ENCODE data around the gene POC1B.
A peak's percentile ranks its signal among the peaks of the same experiment; 100 is the strongest.
"Not testable (repeated sequence)": the region's sequence is repeated elsewhere in the genome, so short reads cannot be mapped to it uniquely, and the experiment has no call there.

POC1B gene

DNA sequence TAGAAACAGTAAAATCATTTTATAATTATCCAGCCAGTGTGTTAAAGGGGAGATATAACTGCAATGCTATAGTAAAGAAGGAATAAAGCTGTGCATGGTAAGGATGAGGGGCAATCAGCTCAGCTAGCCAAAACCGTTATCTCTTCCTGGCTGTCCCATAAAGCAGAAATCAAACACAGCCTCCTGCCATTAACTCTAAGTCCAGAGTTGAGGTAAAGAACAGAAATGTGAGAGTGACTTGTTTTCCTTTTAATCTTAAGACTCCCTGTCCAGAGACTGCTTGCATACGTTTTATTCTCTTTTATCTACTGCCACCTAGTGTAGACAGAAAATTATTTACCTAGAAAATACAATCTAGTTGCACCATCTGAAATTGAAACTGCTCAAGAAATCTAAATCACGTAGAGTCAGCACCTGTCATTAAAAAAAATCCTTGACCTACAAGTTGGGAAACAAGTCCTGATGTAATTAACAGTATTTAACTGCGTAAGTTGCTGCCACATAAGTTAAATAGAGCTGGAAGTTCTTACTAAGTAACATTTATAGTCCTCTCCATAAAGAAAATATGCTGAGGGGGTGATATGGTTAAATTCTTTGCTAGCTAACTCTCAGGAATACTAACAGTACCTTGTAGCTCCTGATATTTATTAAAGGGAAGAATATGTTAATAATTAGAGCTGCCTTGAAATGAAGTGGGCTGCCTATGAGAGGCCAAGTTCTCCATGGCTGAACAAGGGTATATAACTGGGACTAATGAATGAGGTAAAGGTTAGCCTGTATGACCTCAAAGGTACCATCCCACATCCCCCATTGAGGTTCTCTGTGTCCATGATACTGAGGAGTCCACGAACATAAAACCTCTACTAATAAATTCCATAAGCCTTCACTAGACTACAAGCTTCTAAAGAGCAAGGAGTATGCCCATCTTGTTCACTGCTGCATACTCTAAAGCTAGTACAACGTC, 63.9 kb downstream of the POC1B start:
- peak; percentile 72 for DNase-seq

DNA sequence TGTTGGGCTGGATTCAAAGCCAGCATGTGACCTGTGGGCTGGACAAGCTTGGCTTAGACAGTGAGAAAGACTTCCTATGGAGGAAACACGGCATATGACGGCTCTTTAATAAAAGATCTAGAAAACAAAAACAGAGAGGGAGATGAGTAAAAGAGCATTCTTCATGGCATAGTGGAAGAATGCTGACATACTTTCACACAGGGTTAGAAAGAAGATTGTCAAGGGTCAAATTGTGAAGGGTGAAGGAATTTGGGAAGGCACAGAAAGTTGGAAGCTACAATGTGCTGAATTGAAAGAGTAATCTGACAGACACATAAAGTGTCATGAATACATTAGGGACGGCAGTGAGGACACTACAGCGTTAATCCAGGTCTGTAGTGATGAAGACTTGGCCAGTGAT, 64.7 kb downstream of the POC1B start:
- DNase-seq = no peak

DNA sequence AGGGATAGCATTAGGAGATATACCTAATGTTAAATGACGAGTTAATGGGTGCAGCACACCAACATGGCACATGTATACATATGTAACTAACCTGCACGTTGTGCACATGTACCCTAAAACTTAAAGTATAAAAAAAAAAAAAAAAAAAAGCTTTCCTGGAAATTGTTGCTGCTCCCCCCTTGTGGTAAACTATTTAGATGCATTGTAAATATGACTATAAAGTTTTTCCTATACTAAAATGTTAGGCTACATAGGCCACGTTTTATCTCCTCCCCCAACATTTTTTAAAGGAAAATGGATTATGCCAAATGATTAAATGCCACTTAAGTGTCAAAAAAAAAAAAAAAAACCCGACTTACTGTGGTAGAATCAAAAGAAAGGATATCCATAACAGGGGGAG, 66.6 kb downstream of the POC1B start:
- DNase-seq = not testable (repeated sequence)

DNA sequence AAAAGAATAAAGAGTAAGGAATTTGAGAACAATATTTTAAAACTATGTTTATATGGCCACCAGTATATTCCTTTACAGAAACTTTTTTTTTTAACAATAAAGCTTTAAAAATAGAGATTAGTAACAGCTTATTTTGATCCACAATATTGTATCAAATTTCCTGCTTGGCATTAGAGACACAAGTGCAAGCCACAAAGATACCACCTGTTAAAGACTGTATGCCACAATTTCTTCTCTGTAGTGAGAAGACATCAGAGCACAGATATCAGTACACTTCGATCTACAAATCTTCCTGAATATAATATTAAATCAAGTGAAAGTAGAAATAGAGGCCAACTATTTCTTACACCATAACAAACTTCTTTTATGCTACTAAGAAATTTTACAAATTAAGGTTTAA, 69.3 kb downstream of the POC1B start:
- no peak for DNase-seq

DNA sequence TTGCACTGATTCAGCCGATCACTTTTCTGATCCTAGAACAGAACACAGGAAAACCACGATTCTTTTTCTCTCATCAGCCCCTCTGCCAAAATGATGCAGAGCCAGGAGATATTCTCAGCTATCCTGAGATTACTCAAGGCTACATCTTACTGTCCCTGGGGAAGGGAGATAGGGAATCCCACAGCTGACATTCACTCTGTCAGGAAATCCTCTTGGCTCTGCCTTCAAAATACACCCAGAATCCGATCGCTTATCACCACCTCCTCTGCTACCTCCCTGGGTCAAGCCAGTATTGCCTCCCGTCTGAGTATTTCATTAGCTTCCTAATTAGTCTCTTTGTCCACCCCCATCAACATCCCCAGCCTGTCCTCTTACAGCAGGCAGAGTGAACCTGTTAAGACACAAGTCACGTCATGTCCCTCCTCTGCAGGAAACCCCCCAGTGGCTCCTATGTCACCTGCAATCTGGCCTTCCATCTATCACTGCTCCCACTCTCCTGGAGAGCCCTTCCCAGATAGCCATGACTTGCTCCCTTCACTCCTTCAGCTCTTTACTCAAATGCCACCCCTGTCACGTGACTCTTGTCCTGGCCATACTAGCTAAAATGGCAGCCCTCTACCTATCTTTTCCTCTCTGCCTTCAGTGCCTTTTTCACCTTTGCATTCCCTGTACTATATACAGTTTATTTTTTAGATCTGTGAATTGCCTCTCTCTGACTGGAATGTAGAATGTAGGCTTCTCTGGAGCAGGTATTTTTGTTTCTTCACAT, 71.6 kb downstream of the POC1B start:
- DNase-seq = no peak

DNA sequence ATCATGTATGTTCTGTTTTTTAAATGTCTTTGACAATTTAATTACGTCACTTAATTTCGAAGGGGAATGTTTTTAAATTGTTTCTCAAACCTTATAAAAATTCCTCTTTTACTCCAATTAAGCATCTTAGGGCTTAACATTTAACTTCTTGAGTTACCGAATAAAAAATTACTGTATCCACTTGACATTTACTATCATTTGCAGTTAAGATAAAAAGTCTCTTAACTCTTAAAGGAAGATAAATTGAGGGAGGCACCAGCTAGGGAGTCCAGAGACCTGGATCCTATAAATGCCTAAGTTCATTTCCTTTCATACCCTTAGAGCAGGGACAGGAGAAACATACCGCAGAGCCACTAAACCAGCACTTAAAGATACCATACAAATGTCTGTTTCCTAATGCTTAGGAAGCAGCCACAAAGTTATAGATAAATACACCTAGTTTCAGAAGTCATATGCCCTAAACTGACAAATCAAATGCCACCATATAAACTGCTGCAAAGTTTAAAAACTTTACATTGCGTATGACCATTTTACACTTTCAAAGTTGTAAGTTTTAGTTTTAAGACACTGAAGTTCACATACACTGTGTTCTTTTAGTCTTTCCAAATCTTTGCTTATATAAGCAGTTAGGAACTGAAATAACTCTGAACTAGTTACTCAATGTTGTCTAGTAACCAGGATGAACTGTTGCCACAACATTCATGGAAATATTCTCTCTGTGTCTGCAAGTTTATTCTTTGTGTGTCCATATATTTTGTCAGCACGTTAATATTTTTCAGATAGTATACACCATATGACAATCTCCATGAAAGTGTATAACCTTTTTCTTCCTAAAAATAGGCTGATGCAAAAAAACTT, 72.5 kb downstream of the POC1B start:
- no peak for DNase-seq

DNA sequence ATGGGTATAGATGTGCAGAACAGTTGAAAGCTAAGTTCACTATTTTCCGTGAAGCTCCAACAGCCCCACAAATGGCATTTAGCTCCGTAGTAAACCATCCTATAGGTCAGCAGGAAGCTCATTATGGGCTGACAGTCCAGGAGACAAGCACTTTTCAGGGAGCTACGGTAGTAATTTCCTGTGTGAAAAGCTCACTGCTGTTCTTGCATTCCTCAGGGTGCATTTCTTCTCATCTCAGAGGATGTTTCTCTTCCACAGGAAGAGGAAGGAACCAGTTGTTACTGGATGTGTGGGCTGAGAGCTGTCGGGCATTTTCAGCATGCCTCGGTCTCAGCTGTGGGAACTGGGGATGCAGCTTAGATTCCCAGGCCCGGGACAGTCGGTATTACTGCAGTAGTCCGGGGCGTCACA, 74.0 kb downstream of the POC1B start:
- DNase-seq = no peak

DNA sequence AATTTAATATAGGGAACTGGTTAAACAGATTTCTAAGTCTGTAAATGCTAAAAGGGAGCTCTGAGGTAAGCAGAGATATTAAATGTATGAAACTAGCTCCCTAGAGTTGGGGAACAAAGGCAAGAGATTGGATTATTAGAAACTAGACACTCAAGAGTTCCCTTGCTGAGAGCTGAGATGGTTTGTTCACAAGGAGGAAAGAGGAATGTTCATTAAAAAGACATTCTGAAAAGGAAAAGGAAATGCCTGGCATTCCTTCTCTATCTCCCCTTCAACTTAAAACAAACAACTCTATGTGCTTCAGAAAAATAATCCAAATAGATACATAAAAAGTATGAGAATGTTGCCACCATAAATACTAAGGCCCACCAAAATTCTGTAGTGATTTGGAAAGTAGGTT, 74.9 kb downstream of the POC1B start:
- DNase-seq = no peak

DNA sequence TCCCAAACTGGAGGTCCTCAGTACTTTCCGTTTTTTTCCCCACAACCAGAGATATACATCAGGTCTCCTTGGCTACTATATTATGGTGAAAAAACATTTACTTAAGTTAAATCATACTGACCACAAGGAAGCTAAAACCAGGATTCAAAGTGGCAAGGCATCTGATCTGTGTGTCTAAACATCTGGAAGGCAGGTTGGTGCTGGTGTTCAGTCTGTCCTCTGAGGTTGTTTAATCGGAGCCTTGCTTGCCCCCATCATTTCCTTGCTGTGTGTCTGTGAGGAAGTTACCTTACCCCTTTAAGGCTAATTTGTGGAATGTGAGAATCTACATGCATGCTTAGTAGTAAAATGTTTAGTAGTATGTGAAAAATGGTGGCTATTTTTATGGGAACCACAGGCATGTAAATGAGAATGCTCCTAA, 76.9 kb downstream of the POC1B start:
- DNase-seq = no peak

DNA sequence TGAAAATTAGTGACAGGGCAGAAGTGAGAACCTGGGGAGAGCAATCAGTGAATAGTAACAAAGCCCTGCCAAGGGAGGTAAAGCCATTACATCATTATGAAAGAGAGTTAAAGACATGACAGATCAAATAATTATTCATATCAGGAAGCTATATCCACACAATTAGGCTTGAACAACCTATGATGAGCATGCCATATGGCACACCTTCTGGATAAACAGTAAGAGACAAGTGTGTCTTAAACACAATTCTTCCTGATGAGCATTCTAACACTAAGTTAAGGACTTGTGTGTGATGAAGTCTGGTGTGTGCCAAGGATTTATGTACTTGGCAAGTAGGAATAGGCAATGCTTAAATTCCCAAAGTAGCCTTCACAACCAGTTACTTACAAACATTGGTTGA, 77.3 kb downstream of the POC1B start:
- no peak for DNase-seq

DNA sequence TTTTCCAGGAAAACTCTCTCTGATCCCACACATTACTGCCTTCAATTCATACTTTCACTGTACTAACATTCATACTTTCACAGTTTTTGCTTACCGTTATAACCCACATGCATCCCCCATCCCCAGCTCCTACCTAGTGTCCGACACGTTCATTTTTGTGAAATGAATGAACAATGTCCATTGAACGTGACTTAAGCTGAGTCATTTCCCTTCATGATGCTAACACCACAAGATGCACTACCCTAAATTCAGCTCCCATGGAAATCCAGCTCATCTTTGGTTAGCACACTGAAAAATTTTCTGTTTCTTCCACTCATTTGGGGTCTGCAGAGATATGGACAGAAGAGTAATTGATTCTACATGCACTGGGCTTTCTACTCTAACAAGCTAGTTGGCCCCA, 85.9 kb downstream of the POC1B start:
- DNase-seq = no peak

DNA sequence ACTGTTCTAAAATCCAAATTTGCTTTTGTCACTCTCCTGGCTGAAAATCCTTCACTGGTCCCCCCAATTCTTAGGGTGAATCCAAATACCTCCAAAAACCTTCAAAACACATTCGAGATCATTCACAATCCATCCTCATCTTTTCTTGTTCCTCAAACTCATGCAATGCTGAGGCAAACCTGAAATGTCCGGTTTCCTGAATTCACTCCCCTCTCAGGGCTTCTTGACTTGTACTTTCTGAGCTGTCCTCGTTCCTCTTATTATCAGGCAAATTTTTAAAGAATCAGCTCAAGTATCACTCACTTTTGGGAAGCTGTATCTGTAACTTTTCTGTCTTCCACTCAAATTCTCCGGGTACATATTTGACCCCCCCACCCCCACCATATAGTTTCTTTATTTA, 88.6 kb downstream of the POC1B start:
- DNase-seq = no peak

DNA sequence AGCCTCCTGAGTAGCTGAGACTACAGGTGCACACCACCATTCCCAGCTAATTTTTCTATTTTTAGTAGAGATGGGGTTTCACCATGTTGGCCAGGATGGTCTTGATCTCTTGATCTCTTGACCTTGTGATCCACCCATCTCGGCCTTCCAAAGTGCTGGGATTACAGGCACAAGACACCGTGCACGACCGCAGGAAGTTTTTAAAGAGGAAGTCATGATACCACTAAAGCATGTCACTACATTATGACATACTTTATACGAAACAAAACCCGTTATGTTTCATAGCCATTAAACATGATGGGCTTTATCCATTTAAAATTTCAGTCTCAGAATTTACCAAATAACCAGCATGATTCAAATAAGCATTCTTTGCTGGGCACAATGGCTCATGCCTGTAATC, 89.8 kb downstream of the POC1B start:
- DNase-seq = no peak

DNA sequence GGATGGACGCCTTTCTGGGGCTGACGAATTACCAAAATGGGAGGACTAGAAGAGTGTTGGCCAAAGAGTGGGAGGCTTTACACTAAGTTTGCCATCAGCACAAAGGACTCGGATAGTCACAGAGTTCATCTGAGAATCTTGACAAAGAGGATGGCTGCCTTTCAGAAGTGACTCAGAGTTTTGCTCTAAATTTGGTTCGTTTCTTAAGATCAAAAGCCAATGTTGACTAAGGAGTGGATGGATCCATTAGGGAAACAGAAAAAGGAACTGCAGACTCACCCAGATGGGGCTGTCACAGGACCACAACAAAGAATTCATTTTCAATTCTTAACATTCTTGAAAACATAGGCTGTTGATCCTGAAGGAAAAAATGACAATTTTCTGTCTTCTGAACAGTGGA, 92.2 kb downstream of the POC1B start:
- DNase-seq = no peak

DNA sequence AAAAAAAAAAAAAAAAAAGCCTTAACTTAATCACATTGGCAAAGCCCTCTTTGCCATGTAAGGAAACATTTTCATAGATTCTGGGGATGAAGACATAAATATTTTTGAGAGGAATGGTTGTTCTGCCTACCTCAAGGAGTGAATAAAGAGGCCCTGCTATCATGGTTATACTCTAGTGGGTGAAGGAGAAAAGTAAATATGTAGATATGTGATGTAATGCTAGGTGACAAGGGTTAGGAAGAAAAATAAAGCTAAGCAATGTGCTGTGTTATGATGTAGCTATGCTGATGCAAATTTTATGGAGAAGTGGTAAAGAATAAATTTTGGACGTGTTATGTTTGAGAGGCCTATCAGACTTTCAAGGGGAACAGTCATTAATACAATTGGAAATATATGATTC, 93.5 kb downstream of the POC1B start:
- no peak for DNase-seq

DNA sequence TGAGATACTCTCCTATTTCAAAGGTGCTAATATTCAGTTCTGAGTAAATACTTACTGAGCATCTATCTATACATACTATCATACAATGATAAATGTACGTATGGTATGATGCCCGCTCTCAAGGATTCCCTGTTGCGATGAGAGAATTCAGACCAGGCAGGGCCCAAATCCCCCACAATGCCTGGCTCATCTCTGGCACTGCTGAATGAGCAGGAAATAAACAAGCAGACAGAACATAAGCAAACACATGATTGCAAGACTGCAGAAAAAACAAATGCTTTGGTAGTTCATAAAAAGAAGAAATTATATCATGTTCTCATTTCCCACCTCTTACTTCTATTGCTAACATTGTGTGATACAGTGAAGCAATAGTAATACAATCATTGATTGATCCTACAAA, 96.3 kb downstream of the POC1B start:
- no peak for DNase-seq

DNA sequence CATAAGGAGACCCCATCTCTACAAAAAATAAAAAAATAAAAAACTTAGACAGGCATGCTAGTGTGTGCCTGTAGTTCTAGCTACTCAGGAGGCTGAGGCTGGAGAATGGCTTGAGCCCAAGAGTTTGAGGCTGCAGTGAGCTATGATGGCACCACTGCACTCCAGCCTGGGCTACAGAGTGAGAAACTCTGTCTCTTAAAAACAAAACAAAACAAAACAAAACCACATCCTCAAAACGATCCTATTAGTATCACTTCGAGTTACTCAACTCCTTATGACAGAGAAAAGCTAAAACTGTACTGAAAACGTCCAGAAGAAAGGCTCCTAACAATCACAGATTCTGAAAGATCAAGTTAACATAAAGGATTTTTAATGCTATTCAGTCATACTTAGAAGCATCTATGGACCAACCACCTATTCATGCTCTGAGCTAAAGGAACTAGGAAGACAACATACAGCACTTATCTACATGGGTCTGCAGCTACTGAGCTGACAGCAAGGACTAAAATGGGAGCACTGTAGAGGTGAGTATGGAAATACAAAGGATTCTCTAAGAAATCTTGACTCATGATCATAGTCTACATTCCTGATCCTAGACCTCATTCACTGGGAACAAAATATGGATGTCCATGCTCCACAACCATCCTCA, 98.2 kb downstream of the POC1B start:
- DNase-seq = no peak

DNA sequence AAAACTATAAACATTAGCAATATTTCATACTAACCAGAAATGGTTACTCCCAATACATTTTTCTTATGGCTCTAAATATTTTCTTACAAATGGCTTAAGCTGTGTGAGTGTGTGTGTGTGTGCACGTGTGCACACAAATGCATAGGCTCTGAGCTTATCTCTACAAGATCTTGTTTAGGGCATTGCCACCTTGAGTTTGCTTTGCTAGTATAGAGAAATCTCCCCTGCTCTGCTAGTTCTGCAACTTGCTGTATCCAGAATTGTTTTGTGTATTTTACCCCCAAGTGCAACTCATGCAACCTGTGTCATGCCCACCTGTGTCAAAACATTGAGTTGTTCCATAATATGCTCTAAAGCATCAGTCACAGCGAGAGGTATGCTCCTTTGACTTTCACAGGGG, 101.0 kb downstream of the POC1B start:
- no peak for DNase-seq

DNA sequence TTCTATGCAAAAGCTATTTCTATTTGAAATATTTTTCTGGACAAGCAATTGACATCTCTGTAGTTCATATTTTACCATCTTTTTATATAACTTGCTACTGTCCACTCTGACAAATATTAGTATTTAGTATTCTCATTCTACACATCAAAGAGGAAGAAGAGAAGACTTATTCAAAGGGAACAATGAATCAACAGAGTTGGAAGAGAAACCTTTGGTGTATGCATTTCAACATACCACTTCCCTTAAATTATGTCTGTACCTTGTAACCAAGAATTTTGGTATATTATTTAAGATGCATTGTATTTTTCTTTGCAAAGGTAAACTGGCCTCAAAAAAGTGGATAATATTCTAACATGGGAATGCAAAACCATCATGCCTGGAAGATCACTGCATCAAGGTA, 101.5 kb downstream of the POC1B start:
- no peak for DNase-seq

DNA sequence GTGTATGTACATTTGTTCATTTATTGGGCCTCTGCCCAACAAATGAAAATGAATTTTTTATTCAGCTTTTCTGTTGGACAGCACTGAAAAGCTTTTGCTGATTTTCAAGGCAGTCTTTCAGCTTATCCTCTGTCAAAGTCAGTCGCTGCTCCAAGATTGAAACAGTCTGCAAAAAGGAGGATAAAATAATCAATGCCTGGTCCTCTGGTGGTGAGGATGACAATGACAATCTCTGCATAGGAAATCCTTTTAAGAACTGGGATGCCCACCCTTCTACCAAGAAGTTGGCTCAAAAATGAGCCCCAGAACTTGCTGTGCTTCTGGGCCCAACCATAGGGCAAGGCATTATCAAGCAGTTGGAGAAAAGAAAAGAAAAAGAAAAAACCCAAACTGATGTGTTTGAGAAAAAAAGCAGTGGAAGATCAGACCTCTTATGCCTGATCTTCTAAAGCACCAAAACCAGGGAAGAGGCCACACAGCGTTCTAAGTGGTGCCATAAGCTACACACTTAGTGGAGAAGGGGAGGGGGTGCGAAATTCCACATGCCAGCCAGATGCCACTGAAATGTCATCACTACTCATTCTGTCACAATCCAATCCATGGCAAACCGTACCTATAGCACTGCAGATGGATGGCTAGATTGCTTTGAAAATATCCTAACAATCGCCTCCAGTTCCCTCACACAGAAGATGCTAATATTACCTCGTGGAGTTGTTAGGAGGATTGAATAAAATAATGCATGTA, 104.6 kb downstream of the POC1B start:
- no peak for DNase-seq

DNA sequence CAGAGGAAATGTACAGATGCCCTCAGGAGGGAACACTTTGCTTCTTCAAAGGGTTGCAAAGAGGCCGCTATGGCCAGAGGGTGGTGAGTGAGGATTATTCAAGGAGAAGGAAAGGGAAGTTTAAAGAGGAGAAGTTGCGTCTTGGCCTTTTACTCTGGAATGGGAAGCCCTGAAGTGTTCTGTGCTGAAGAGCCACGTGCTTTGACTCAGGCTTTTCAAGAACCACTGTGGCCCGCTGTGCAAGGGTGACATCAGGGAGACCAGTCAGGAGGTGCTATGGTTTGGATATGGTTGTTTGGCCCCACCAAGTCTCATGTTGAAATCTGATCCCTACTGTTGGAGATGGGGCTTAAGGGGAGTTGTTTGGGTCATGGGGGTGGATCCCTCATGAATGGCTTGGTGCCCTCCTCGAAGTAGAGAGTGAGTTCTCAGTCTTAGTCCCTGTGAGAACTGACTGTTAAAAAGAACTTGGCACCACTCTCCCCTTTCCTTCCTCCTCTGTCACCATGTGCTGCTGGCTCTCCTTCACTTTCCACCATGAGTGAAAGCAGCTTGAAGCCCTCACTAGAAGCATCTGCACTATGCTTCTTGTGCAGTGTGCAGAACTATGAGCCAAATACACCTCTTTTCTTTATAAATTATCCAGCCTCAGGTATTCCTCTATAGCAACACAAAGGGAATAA, 107.5 kb downstream of the POC1B start:
- no peak for DNase-seq

Data from NCI-H1105 treated with DMSO at 0.1 percent for 48 hours (cell line).